ENCODE measurements around the gene ELN. TPM values are rescaled to one million over a fixed set of nuclear protein-coding genes. Genes with fewer than 3 reads are reported as not detected.
"Not testable (repeated sequence)": the region's sequence is repeated elsewhere in the genome, so short reads cannot be mapped to it uniquely, and the experiment has no call there.

The ELN gene
- total RNA-seq = 4.9 TPM

DNA sequence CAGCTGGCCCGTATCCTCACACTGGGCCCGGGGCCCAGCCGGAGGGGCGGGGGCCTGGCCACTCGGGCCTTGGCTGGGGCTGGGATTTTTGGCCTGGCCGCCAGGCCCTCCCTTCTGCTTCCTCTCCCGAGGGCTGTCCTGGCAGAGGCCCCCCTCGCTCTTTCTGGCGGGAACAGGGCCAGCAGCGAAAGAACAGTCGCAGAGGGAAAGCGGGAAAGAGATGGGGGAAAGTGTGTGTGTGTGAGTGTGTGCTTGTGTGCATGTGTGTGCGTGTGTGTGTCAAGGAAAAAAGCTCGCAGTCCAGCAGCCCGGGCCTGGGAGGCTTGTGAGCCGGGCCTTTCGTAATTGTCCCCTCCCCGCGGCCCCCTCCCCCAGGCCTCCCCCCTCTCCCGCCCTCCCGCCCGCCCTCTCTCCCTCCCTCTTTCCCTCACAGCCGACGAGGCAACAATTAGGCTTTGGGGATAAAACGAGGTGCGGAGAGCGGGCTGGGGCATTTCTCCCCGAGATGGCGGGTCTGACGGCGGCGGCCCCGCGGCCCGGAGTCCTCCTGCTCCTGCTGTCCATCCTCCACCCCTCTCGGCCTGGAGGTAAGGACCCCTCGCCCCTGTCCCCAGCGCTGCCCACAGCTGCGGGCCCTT lies at the start of gene ELN:
TSS of gene ELN (plus strand) at position 491 of the 638 bp plus-strand sequence. CDS start at position 506, 15 bp downstream.
- no peak for ATAC-seq

DNA sequence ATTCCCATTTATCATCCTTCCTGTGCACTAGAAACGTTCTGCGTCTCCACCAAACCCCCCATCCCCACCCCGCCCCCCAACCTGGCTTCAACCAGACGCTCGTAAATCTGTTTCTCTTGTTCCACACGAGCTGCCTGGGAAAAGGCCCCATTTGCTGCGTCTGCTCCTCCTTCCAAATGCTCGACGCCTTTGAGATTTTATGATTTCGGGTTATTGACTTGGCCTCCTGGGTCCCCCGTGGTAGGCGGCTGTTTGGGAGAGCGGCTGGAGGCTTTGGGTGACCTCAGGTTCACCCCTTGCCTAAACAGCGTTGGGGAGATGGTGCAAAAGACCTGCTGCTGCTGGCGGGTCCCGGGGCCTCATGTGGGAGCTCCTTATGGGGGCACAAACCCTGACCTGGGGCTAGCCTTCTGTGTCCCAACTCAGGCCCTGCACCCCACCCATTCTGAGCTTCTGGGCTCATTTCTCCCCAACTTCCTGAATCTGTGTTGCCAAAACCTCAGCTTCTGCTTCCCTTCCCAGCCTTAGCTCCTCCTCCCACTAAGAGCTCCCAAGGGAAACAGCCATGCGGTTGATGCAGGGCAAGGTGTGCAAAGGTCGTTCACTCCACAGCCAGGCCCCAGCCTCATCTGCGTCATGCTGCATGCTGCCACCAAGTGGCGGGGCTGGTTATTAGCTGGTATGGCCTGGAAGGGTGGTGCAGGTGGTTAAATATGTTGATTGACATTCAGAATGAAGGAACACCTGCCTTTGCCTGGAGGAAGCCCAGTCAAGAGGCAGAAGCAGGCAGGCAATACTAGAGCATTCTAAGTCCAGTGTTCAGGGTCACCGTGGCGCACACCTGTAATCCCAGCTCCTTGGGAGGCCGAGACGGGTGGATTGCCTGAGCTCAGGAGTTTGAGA lies 49.1 kb upstream of the ELN start:
- ATAC-seq = peak; percentile 86

DNA sequence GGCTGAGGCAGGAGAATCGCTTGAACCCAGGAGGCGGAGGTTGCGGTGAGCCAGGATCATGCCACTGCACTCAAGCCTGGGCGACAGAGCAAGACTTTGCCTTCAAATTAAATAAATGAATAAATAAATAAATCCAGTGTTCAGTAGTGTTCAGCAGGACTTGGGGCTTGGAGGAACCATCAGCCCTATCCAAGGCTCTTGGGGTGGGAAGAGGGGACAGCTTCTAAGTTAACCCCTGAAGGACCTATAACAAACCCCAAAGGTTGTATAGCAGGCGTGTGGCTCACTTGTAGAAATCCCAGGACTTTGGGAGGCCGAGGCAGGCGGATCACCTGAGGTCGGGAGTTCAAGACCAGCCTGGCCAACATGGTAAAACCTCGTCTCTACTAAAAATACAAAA lies 48.3 kb upstream of the ELN start:
- ATAC-seq = not testable (repeated sequence)

DNA sequence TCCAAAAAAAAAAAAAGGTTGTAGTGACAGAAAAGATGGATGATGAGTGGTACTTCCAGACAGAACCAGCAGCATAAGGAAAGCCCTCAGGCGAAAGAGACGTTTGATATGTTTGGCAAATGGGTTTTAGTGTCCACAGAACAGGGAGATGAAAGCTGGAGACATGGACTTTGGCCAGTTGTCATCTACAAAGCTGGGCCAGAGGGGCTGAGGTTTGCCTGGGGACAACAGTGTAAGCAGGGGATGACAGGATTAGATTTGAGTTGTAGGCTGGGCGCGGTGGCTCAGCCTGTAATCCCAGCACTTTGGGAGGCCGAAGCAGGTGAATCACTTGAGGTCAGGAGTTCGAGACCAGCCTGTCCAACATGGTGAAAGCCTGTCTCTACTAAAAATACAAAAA lies 47.8 kb upstream of the ELN start:
- no peak for ATAC-seq

DNA sequence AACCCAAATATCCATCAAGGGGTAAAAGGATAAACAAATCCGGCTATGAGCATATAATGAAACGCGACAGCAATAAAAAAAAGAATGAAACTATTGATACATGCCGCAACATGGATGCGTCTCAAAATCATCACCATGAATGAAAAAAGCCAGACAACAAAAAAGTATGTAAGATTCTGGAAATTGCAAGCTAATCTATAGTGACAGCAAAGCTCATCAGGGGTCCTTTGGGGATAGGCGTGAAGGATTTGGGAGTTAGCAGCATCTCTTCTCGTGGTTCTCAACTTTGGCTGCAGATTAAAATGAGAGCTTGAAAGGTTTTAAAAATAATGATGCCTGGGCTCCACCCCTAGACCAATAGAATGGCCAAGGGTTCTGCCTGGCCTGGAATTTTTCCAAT lies 46.0 kb upstream of the ELN start:
- ATAC-seq = no peak

DNA sequence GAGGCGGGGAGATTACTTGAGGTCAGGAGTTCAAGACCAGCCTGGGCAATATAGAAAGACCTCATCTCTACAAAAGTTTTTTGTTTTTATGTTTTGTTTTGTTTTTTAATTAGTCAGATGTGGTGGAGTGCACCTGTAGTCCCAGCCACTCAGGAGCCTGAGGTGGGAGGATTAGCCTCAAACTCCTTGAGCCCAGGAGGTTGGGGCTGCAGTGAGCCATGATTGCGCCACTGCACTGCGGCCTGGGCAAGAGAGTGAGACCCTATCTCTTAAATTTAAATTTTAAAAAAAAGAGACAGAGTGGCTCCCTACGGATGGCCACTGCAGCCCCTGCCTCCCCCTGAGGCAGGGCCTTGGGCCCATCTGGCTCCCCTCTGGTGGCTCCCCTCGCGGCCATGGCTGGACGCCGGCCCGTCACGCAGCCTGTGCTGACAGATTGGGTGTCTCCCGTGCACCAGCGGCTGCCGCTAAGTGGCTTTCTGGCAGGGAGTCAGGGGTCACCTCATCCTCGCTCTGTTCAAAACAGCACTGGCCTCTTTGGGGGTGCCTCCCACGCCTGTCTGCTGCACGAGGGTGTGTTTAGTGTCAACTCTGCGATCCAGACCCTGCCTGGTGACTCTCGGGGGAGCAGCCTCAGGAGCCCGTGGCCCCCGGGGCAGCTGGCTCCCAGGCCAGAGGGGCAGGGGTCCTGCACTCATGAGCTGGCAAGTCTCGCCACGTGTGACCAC lies 44.4 kb upstream of the ELN start:
- no peak for ATAC-seq

DNA sequence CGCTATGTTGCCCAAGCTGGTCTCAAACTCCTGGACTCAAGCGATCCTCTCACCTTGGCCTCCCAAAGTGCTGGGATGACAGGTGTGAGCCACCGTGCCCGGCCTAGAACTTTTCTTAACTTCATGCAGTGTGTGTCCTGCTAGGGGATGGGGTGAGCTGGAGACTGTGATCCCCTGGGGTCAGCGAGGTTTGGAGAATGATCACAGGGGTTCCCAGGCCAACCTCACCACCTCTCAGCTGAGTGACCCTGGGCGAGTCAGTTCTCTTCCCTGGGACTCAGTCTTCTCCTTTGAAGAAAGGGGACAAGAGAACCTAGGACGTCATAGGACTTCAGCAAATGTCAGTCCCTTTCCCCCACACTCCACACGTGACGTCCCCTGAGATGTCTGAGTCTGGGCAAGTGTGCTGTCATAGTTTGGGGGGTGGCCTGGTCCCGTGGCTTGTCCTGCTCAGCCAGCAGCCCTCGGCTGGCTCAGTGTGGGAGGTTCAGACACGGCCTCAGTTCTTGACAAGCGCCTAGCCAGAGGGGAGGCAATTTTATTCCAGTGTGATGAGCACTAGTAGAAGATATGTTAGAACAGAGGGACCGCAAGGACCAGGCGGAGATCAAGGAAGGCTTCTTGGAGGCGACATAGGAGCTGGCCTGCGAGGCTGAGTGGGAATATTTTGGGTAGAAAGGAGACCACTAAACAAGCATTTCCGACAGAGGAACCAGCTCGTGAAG lies 43.3 kb upstream of the ELN start:
- no peak for ATAC-seq

DNA sequence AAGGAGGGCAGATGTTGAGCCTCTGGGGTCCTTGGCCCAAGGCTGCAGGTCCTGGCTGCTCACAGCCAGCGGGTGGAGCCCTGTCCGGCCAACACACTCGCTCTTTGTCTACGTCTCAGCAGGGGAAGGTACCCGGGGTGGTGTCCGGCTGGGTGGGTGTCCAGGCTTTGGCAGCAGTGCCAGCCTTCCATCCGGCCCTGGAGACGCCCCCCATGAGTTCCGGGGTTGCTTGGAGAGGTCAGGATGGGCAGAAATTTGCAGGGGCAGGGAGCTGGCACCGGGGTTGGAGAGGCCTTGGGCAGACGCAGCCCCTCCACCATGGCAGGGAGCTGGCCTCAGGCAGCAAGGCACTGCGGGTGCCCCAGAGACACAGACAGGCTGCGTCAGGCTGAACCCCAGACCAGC lies 42.2 kb upstream of the ELN start:
- ATAC-seq = peak; percentile 11

DNA sequence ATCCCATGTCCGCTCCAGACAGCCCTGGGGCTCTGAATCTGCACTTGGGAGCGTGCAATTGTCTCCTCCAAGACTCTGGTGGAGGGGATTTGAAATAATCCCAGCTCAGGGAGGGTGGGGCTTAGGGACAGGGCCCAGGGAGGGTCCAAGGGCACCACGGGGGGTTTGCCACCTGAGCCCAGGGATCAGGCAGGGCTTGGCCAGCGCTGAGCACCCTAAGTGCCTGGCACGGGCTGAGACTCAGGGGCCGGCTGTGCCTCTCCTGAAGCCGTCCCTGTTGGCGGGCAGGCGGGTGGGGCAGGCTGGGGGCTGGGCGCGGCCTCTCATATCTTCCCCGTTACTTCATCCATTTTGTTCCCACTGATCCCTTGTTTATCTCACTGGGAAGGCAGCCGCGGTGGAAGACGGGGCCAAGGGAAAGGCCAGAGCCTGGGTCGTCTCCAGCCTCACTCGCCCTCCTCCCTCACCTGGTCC lies 41.8 kb upstream of the ELN start:
- peak; percentile 29 for ATAC-seq

DNA sequence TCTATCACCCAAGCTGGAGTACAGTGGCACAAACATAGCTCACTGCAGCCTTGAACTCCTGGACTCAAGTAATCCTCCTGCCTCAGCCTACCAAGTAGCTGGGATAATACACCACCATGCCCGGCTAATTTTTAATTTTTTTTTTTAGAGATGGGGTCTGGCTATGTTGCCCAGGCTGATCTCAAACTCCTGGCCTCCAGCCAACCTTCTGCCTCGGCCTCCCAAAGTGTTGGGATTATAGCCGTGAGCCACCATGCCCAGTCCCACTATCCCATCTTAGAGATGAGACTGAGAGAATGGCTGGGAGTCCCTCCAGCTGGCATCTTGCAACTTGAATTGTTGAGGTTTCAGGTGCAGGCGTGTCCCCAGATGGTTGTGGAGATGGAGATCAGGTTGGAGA lies 40.7 kb upstream of the ELN start:
- ATAC-seq = no peak

DNA sequence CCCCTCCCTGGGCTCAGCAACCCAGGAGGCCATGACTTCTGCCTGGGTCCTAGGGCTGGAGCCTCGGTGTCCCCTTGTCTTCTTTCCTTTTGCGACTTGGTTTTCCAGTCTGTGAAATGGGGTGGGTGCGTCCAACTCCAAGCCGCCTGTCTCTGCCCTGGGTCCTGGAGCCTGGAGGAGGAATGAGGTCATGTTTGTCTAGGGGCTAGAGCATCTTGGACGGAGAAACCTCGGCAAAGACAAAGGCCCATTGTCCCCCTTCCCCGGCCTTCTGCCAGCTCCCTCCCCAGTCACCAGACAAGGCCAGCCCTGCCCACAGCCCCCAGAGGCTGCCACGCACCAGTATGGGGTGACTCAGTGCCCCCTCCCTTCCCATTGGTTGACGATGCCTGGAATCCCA lies 39.8 kb upstream of the ELN start:
- no peak for ATAC-seq

DNA sequence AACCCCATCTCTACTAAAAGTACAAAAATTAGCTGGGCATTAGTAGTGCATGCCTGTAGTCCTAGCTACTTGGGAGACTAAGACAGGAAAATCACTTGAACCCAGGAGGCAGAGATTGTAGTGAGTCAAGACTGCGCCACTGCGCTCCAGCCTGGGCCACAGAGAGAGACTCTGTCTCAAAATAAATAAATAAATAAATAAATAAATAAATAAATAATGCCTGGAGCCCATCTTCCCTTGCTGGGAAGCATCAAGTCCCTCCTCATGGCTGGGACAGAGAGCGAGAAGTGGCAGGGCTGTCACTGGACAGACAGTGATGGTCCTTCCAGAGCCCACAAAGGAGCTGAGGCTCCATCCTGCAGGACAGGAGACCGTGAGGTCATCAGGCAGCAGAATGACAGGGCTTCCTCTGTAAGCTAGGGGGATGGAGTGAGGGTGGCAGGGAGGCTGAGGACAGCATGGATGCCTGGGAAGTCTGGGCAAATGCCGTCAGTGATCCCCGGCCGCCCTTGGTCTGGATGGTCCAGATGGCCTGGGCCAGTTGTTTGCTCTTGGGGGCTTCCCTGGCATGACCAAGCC lies 36.4 kb upstream of the ELN start:
- no peak for ATAC-seq

DNA sequence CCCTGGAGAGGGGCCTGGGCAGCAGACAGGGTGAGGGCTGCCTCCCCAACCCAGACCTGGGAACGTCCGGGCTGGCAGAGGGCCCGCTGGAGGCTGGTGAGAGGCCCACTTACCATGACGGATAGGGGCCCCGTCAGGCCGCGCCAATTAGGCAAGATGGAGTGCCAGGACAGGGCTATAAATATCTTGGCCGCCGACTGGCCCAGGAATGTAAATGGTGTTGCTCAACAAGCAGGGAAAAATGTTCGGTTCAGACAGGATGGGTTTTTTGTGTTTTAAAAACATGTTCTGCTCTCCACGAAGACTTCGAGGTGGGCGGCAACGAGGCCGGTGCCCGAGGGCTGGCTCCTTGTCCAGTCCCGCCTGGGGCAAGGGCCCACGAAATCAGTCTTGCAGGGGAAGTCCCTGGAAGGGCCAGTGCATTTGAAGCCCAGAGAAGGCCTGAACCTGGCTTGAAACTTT lies 35.8 kb upstream of the ELN start:
- no peak for ATAC-seq

DNA sequence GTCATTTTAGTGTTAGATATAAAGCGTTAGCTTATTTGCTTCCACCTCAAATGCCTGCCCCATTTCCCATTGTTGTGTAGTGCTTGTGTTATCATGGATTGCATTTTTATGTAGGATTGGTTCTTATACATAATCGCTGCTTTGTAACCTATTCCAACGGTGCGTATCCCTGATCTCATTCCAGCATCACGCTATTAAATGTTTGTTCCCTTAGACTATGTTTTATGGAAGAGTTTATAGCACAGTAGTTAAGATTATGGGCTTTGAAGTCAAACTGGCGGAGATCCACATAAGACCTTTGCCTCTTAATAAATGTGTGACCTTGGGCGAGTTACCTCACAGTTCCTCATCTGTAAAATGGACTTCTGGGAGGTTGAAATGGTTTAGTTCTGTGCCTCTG lies 34.0 kb upstream of the ELN start:
- ATAC-seq = no peak

DNA sequence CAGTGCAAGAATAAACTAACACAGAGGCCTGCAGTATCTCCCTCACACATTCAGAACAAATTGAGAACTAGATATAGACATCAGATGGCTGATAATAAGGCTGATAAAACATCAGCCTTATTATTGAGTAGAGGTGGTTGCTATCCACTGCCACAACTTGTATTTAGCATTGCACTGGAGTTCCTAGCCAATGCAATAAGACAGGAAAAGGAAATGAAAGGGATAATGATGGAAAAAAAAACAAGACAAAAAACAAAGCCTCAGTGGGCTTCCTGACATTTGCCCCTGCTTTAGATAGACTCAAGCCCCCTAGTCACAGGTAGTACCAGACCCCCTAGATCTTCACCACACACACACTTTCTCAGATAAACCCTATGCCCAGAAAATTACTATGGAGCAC lies 33.2 kb upstream of the ELN start:
- ATAC-seq = no peak

DNA sequence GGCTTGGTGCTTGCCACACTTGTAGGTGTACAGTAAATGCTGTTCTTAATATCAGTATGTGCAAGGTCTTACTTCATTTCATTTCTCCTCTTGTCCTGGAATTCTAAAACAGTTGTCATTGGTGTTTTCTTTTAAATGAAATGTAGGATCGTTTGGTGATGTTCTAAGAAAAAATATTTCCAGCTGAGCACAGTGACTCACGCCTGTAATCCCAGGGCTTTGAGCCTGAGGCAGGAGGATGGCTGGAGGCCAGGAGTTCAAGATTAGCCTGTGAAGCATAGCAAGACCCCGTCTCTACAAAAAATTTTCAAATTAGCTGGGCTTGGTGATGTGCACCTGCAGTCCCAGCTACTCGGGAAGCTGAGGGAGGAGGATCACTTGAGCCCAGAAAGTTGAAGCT lies 32.6 kb upstream of the ELN start:
- no peak for ATAC-seq

DNA sequence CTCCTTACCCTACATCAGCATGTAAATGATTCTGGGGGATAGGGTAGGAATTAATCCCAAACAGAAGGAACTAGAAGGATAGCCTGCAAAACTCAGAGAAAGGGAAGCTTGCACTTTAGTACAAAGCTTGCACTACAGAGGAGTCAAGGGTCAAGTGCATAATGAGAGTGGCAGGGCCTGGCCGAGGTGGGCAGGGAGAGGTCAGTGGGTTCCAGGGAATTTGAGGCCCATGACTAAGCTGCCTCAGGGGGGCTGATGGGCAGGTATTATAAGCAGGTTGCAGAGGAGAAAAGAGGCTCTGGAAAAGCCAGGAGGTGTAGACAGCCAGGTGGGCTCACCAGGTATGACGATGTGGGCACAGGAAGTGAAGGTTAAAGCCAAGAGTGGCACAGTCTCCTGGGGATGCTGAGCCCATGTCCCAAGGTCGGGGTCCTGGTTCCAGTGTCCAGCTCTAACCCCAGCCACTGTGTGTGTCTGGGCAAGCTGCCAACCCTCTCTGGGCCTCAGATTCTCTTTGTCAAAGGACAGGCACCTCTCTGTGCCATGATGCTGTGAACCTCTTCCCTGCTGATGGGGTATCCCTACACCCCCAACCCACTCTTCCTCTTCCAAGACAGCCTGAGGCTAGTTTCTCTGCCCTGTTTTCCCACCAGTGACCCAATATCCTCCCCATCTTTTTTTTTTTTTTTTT lies 32.0 kb upstream of the ELN start:
- no peak for ATAC-seq

DNA sequence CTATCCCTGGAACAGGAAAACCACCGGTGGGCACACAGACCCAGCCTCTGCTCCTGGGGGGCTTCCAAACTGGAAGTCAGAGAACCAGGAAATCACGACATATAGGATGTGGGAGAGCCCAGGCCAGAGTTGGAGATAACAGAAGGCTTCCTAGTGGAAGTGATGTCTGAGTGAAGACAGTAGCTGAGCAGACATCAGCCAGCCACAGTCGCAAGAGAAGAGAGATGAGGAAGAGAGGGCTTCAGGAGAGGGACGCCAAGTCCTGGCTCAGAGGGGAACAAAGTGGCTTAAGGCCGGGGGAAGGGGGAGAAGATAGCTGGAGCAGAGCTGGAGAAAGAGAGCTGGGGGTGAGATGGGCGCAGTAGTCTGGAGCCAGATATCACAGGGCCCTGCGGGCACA lies 30.9 kb upstream of the ELN start:
- no peak for ATAC-seq

DNA sequence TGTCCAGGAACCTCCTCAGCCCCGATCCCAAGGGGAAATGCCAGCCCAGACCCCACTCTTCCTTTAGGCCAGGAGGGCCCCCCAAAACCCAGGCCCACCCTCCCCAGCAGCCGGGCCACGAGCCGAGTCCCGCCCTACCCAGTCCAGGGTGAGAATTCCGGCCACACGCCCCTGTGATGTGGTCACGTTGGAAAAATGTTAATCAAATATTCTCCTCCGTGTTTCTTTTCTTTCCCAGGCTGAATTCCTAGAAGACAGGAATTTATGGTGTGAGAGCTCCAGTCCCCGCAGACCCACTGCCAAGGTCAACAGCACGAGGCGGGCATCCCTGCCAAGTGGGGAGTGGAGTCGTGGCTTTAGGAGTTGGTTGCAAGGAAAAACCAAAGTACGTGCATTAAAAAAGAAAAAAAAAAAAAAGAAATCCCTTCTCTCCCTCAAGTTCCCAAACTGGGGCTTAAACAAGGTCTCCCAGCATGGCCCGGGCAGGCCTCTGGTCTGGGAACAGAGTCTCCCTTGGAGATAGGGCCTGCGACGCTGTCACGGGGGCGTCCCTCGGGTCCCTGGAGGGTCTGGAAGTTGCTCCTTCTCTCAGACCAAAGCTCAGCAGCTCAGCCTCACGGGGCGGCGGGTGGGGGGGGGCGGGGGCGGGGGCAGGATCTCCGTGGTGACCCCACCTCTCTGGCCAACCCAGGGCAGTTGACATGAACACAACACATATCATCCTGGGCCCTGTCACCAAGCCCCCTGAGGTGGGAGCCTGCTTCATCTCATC lies 28.1 kb upstream of the ELN start:
- no peak for ATAC-seq

DNA sequence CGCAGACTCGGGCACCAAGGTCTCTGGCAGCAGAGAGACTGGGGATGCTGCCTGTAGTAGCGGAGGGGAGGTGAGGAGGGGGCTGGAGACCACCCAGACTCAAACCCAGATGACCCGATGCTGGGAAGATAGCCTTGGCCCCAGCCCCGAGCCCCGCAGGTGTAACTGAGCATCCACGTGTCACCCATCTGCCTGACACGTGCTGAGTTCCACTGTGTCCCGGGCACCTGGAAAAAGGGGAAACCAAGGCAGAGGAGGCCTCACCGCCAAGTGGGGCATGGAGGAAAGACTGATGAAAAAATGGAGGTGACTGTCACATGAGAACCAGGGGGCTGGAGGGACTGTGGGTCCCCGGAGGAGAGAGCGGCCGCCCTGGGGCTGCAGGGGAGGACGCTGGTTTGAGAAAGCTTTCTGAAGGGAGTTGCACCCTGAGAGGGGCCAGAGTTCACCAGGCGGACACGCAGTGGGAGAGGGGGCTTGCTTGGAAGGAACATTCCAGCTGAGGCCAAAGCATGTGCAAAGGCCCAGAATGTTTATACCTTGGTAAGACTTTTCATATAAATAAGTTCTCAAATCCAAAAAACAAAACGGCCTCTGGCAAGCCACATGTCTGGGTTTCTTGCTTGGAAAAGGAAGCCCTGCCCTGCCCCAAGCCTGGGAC lies 27.4 kb upstream of the ELN start:
- no peak for ATAC-seq
